ENCODE measurements around the gene PRDM7. TPM values are rescaled to one million over a fixed set of nuclear protein-coding genes. Genes with fewer than 3 reads are reported as not detected.

Gene PRDM7
- total and polyA plus RNA-seq, 7 donors, result not detected

- WGBS, 2 donors, result 91 to 93% methylated on average over 5 of the region's 5 CpGs
- no peak for DNase-seq
- Histone ChIP-seq H3K36me3 (peaks cover 18 to 66% (median 25%) of the 10 kb centered on the region in 4 donors), H3K4me3 (no peak overlapping the region), H3K4me1 (no peaks in the 10 kb centered on the region), H3K9me3 (no peaks in the 10 kb centered on the region), H3K27ac (no peak overlapping the region), H3K27me3 (peaks cover 0 to 5% (median 0%) of the 10 kb centered on the region in 3 donors)
- TF ChIP-seq POLR2A (IDR thresholded peaks at IDR 0.05), result no peak
- TF ChIP-seq EP300 (IDR thresholded peaks at IDR 0.05), result no peak
- no peak for TF ChIP-seq POLR2AphosphoS5 (IDR thresholded peaks at IDR 0.05)
- TF ChIP-seq CTCF (IDR thresholded peaks at IDR 0.05), result no peak
- intact Hi-C loops (cut with DNase I), result no loop called here
Observed at GRCh38 chr16:90035902-90036301, 41.2 kb downstream of the PRDM7 start.

DNA sequence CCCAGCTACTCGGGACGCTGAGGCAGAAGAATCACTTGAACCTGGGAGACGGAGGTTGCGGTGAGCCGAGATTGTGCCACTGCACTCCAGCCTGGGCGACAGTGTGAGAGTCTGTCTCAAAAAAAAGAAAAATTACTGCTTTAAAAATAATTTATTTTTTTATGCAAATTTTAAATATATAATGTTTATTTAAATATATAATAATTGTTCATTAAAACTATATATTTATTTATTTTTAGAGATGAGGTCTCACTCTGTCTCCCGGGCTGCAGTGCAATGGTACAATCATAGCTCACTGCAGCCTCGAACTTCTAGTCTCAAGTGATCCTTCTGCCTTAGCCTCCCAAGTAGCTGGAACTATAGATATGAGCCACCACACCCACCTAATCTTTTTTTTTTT is 42.6 kb downstream of the PRDM7 start:
- Histone ChIP-seq H3K4me3 (no peak overlapping the region), H3K27ac (no peak overlapping the region), H3K4me1 (no peaks in the 10 kb centered on the region), H3K9me3 (no peaks in the 10 kb centered on the region), H3K36me3 (peaks cover 6 to 56% (median 15%) of the 10 kb centered on the region in 4 donors), H3K27me3 (peaks cover 0 to 5% (median 0%) of the 10 kb centered on the region in 3 donors)
- intact Hi-C loops (cut with DNase I), result no loop called here
- TF ChIP-seq CTCF (IDR thresholded peaks at IDR 0.05), result no peak
- TF ChIP-seq POLR2AphosphoS5 (IDR thresholded peaks at IDR 0.05), result no peak
- no peak for TF ChIP-seq EP300 (IDR thresholded peaks at IDR 0.05)
- no peak for TF ChIP-seq POLR2A (IDR thresholded peaks at IDR 0.05)
- no peak for DNase-seq
- WGBS, 2 donors, result 88% methylated on average over 8 of the region's 8 CpGs

DNA sequence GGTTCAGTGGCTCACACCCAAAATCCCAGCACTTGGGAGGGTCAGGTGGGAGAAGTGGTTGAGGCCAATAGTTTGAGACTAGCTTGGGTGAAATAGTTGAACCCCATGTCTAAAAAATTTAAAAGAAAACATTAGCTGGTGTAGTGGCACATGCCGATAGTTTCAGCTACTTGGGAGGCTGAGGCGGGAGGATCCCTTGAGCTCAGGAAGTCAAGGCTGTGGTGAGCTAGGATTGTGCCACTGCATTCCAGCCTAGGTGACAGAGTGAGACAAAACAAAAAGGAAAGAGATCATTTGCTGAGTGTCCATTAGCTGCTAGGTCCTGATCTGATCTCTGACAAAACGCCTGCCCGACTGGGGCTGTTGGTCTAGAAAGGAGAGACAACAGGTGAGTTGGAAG is 43.7 kb downstream of the PRDM7 start:
- no peak for DNase-seq
- no peaks in the 10 kb centered on the region for H3K9me3 ChIP-seq
- H3K4me3 ChIP-seq, result no peak overlapping the region
- intact Hi-C loops (cut with DNase I), result no loop called here
- TF ChIP-seq EP300 (IDR thresholded peaks at IDR 0.05) (no peak), CTCF (IDR thresholded peaks at IDR 0.05) (no peak), POLR2A (IDR thresholded peaks at IDR 0.05) (no peak), POLR2AphosphoS5 (IDR thresholded peaks at IDR 0.05) (no peak)
- H3K36me3 ChIP-seq, result peaks cover 6 to 45% (median 14%) of the 10 kb centered on the region in 4 donors
- H3K27ac ChIP-seq, result peak overlapping the region in 1 of 4 donors; percentile 4
- no peaks in the 10 kb centered on the region for H3K4me1 ChIP-seq
- WGBS, 2 donors, result 89 to 94% methylated on average over 4 of the region's 4 CpGs
- H3K27me3 ChIP-seq, result peaks cover 0 to 5% (median 0%) of the 10 kb centered on the region in 3 donors

- peak overlapping the region in 1 of 4 donors; percentile 46 for H3K27ac ChIP-seq
- no peaks in the 10 kb centered on the region for H3K9me3 ChIP-seq
- intact Hi-C loops (cut with DNase I), result no loop called here
- TF ChIP-seq POLR2AphosphoS5 (IDR thresholded peaks at IDR 0.05), result no peak
- TF ChIP-seq EP300 (IDR thresholded peaks at IDR 0.05), result no peak
- no peak for TF ChIP-seq CTCF (IDR thresholded peaks at IDR 0.05)
- no peak for TF ChIP-seq POLR2A (IDR thresholded peaks at IDR 0.05)
- no peak overlapping the region for H3K4me3 ChIP-seq
- peaks cover 0 to 5% (median 0%) of the 10 kb centered on the region in 3 donors for H3K27me3 ChIP-seq
- DNase-seq, result no peak
- H3K36me3 ChIP-seq, result peaks cover 5 to 40% (median 12%) of the 10 kb centered on the region in 4 donors
- H3K4me1 ChIP-seq, result no peaks in the 10 kb centered on the region
- 90 to 93% methylated on average over 8 of the region's 8 CpGs for WGBS, 2 donors
Observed at GRCh38 chr16:90032674-90033331, 44.3 kb downstream of the PRDM7 start.
